Measurements from ENCODE around the gene AGER. TPM values are rescaled to one million over a fixed set of nuclear protein-coding genes. Genes with fewer than 3 reads are reported as not detected.
"Not testable (repeated sequence)": the region's sequence is repeated elsewhere in the genome, so short reads cannot be mapped to it uniquely, and the experiment has no call there.

The AGER gene
- total RNA-seq, 1 donor, result 0.81 TPM

DNA sequence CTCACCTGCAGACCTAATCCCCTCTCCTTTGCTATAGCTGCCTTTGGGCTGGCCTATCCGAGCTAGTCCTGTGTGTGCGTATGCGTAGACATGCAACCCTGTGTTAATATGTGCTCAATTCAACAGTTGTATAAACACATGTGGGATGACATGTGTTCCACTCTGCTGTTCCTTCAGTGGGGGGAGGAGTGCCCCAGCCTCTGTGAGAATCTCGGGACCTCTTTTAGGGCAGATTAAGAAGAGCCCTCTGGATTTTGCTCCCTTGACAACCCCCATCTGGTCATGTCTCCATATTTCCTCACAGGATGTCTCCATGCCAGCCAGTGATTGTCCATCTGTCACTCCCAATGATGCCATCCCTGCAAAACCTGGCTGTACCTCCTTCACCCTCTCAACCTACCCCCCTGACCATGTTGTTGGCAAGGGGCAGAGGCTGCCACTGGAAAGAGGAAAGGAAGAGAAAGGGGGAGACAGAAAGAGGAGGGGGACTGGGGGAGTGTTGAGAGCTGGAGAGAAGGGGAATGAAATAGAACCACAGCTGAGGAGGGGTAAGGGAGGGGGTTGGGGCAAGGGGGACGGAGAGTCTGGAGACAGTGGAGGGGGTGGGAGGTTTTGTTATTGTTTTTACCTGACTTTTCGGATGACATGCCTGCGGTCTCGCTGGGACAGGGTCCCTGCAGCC, 32.7 kb downstream of the AGER start:
- no peak for DNase-seq (ENCODE audit: low read depth in 2 of 3, low spot score in 2 of 3)

DNA sequence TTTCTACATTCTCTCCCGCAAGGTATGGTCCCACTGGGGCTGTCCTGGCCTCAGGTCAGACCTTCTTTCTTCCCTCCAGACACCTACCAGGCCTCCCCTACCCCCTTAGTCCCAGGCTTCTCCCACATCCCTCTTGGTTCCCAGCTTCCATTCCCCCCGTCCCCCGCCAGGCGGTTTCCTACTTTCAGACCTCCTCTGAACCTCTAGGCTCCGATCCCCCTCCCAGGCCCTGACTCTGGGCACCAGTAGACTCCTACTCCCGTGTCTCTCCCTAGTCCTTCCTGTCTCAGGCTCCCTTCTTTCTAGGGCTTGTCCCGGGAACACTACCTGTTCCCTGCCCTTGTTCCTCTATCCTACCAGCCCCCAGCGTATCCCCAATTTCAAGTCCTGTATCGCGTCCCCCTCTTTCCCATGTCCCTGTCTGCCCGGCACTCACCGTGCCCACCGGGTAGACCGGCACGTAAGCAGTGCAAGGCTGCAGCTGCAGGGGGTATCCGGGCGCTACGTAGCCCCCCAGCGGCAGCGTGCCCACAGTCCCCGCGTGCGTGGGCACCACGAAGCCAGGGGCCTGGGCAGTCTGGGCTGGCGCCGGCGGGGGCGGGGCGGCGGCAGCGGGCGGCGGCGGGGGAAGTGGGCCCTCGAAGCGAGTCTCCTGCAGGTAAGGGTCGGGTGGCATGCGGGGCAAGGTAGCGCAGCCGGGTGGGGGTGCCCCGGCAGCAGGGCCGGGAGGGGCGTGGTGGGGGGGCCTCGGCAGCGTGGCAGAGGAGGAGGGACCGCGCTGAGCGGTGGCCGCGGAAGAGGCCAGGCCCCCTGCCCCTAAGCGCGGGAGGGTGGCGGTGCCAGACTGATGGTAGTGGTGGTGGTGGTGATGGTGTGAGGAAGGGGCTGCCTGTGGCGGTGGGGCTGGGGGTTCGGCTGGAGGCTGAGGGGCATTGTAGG, 33.9 kb downstream of the AGER start:
- no peak for DNase-seq (ENCODE audit: low read depth in 2 of 3, low spot score in 2 of 3)

DNA sequence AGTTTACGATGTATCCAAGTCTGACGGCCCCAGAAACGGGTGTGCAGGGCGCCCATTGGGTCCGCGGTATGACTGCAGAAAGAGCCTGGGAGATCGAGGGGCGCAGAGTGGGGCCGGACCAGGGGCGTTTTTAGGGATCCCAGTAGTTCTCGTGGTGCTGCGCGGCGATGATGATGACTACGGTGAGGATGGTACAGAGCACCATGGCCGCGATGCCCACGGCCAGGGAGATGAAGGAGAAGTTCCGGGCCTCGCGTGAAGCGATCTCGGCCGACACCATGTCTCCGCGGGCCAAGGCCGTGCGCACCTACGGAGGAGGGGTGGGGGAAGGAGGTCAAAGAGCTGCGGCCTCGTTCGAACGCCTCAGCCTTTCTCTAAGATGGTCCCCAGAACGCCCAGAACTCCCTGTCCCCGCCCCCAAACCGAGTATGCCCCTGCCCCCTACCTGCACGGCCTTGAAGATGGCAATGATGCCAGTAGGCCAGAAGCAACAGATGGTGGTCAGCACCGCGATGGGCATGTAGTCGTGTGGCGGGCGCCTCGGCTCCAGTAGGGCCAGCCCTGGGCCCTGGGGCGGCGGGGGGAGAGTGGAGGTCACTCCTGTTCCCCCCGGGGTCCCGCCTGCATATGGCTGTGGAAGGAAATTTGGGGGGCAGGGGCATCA, 34.8 kb downstream of the AGER start:
- DNase-seq (ENCODE audit: low read depth in 2 of 3, low spot score in 2 of 3), result no peak

DNA sequence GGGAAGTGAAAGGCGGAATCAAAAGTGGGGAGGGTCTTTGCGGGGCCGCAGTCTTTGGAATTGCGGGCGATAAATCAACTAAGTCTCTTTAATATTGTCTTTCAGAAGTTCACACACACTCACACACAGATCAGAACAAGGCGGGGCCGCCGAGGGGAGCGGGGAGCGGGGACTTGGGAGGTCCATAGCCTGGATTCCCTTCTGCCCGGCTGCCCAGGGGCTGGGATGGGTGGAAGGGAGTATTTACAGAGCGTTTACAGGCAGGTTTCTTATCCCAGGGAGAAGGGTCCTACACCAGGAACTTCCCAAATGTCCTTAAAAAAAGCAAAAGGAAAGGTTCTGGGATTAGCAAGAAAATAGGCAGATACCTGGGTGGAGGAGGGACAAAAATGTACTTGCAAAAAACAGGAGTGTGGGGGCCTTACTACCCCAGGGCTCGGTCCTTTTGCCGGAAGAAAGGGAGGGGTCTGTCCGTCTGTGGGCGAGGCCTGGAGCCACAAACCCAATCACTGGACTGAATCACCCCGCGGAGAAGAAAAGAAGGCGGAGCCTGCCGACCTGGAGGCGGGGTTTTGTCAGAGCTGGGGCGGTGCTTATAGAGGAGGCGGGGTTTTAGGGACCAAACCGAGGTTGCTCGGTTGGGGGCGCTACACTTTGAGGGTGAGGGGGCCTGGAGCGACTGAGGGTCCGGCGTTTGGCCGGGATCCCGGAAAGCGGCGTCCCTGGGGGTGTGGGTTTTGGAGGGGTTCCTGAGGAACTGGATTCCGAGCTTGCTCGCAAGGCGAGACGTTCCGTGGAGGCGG, 35.6 kb downstream of the AGER start:
- DNase-seq (ENCODE audit: low read depth in 2 of 3, low spot score in 2 of 3), result peak in 2 of 3 donors; percentile 85 to 93

DNA sequence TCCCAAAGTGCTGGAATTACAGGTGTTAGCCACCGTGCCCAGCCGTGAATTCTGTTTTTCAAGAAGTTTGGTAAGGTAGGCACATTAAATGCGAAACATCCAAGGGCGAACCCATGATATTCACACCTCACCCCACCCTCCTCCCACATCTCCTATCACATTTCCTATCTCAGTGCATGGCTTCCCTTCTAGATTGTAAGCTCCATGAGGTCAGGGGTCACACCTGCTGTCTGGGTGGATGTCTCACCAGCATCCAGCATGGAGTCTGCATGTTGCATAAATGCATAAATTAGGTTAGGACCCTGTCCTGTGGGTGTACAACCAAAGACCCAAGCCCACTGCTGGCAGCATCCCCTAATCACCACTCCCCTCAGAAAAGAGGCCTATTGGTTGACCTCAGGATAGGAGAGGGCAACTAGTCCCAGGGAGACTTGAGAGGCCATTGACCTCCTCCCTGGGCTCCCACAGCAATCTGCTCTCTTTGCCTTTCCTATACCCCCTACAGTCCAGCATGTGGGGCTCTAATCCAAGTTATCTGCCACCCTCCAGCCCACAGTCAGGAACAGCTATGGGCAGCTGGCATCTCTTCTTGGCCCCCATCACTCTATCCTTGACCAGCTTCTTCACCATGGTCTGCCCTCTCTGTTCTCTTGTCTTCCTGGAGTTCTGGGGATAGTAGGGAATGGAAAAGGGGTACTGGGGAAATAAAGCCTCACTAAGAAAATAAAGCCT, 36.5 kb downstream of the AGER start:
- peak in 1 of 3 donors; percentile 36 for DNase-seq (ENCODE audit: low read depth in 2 of 3, low spot score in 2 of 3)

DNA sequence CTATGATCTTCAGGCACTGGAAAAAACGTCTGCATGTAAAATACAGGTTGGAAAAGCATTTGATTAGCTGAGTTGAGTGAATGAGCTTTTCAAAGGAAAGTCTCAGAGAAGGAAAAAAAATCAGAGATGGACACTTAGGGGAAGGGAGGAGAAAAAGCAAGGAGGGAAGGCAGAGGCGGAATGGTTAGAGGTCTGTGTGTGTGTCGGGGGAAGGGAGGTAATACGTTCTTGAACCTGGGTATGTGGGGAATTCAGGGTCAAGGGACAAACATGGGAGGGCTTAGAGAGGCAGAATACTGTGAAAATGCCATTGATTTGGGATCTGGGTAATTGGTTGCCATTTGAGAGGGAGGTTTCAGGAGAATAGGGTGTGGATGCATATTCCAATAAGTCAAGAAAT, 37.4 kb downstream of the AGER start:
- no peak for DNase-seq (ENCODE audit: low read depth in 2 of 3, low spot score in 2 of 3)

DNA sequence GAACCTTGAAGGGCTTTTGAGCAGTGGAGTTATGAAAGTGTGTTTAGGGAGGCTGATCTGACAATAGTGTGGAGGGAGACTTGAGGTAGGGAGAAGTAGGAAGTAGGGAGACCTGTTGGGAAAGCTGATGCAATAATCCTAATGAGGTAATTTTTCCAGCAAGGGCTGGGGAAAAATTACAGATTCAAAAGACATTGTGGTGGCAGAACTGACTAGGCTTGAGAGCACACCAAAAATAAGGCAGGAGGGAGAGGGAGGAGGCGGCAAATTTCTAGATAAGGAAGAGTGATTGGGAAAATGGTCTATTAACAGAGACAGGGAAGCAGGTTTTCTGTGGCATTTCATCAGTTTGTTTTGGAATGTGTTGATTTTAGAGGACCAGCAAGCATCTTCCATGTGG, 37.8 kb downstream of the AGER start:
- DNase-seq (ENCODE audit: low read depth in 2 of 3, low spot score in 2 of 3), result no peak

DNA sequence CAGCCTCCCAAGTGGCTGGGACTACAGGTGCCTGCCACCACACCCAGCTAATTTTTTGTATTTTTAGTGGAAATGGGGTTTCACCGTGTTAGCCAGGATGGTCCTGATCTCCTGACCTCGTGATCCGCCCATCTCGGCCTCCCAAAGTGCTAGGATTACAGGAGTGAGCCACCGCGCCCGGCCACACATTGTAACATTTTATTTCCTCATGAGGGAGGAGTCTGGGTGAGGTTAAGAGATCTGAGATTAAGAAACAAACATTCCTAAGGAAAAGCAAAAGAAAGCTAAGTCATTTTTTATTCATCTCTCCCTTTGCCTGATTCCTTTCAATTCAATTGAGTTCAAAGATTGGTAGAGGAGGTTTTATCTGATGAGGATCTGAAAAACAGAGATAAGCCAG, 39.8 kb downstream of the AGER start:
- DNase-seq (ENCODE audit: low read depth in 2 of 3, low spot score in 2 of 3), result not testable (repeated sequence)

DNA sequence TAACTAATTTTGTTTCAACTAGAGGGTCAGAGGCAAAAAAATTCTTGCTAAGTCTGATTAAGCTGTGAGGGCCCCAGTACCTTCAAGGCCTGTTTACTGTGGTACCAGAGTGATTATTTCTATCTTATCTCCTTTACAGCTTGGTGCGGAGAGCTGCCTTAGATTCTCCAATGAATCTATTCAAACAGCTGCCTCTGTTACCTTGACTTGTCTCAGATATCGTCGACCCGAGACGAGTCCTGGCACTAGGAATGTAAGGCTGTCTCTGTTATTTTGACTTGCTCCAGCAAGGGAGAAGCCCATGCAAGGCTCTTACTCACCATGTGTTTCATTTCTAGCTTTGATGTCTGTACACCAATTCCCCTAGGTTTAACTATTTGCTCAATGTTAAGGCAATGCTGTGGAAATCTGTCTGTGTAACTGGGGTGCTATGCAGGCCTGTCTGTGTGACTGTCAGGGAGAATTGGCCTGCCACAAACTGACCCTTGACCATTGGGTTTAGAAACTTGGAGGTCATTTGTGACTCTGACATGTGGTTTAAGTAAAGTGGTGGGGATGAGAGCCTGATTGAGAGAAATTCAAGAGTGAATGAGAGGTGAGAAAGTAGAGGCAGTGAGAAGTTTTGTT, 43.5 kb downstream of the AGER start:
- DNase-seq (ENCODE audit: low read depth in 2 of 3, low spot score in 2 of 3), result no peak

DNA sequence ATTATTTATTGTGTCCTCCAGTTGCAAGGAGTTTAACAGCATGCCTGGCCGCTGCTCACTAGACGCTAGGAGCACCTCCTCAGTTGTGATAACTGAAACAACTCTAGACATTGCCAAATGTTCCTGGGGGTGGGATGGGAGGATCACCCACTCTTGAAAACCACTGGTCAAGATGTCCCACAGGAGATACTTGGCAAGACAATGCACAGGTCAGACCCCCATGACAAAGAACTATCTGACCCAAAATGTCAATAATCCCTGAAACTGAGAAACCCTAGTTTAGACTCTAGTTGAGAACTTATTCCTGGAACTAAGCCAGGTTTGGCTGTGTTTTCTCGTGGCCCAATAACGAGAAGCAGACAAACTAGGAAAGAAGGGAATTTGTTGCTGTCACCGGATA, 44.5 kb downstream of the AGER start:
- no peak for DNase-seq (ENCODE audit: low read depth in 2 of 3, low spot score in 2 of 3)

DNA sequence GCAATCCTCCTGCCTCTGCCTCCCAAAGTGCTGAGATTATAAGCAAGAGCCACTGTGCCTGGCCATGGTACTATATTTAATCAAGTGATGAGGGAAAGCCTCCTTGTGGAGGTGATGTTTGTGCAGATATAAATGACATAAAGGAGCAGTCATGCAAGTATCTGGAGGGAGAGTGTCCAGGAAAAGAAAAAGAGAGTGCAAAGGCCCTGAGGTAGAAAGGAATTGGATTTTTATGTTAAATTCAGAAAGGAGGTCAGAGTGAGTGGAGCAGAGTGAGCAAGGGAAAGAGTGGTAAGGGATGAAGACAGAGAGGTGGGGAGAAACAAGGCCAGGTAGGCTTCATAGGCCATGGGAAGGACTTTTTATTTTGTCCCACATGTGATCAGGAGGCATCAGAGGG, 46.6 kb downstream of the AGER start:
- no peak for DNase-seq (ENCODE audit: low read depth in 2 of 3, low spot score in 2 of 3)

DNA sequence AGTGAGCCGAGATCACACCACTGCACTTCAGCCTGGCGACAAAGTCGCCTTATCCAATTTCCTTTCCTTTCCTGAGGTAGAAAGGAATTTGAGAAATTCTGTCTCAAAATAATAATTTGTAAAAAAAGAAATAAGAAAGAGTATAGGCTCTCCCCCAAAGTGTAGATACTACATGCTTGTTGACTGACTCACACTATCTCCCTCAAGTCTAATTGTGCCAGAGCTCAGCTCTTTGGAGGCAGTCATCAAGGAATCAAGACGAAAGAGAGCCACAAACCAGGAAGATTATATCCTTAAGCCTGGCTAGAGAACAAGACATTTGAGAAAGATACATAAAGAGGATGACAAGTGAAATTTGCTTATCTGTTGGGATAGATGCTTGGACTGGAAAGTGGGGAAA, 50.3 kb downstream of the AGER start:
- no peak for DNase-seq (ENCODE audit: low read depth in 2 of 3, low spot score in 2 of 3)

DNA sequence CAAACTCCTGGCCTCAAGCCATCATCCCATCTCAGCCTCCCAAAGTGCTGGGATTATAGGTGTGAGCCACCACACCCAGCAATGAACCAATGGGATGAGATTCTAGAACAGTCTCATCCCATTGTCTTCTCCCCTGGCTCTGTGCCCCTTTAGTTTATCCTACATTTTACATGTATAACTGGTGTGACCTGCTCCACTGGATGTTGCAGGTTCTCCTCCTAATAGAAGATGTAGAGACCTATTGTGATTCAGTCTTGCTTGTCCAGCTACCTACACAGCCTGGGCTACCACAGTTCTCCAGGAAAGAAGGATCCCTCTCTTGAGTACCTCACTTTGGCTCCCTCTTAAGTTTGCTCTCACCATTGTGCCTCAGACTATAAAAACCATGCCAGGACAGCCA, 51.9 kb downstream of the AGER start:
- DNase-seq (ENCODE audit: low read depth in 2 of 3, low spot score in 2 of 3), result no peak

DNA sequence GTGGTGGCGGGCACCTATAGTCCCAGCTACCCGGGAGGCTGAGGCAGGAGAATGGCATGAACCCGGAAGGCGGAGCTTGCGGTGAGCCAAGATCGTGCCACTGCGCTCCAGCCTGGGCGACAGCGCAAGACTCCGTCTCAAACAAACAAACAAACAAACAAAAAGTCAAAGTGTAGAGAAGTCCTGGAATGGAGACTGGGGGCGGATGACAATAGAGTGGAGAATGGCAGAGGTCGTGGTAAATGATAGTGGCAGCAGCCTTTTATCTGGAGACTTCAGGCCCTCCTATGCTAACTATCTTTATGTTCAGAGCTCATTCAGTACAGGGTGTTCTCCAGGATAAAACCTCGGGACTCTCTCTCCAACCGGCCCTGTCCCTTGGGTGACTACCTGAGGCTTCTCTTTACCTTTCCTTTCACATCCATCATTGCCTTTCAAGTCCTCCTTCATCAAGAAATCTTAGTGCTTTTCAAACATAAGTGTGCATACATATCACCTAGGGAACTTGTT, 52.6 kb downstream of the AGER start:
- DNase-seq (ENCODE audit: low read depth in 2 of 3, low spot score in 2 of 3), result peak in 1 of 3 donors; percentile 39

Small RNA genes lying within 50 kb of the gene (small RNA-seq; reads per million reads assigned to genes)
- not detected for gene AL662884.1
- not detected for gene MIR6833

Other genes with a start within 250 kb of the AGER start
- 0.54 TPM for gene CFB, start 238.2 kb downstream of the AGER start, total RNA-seq
- 44.7 TPM for gene NELFE, start 225.3 kb downstream of the AGER start, total RNA-seq
- 62.7 TPM for gene SKIC2, start 225.1 kb downstream of the AGER start, total RNA-seq
- gene DXO, start 212.1 kb downstream of the AGER start, total RNA-seq, result 36.4 TPM
- 5.9 TPM for gene C4A, start 202.2 kb downstream of the AGER start, total RNA-seq
- 4.6 TPM for gene C4B, start 169.5 kb downstream of the AGER start, total RNA-seq
- gene CYP21A2, start 145.8 kb downstream of the AGER start, total RNA-seq, result 0.27 TPM
- 1.1 TPM for gene TNXB, start 74.9 kb downstream of the AGER start, total RNA-seq
- gene ATF6B, start 56.0 kb downstream of the AGER start, total RNA-seq, result 49.8 TPM
- 4.0 TPM for gene FKBPL, start 54.0 kb downstream of the AGER start, total RNA-seq
- gene PRRT1, start 32.3 kb downstream of the AGER start, total RNA-seq, result 0.27 TPM
- gene PPT2, start 30.1 kb downstream of the AGER start, total RNA-seq, result 30.2 TPM
- gene EGFL8, start 19.7 kb downstream of the AGER start, total RNA-seq, result 5.1 TPM
- gene AGPAT1, start 8.2 kb downstream of the AGER start, total RNA-seq, result 41.7 TPM
- gene RNF5, start 5.8 kb downstream of the AGER start, total RNA-seq, result 29.1 TPM
- gene PBX2, start 5.9 kb upstream of the AGER start, total RNA-seq, result 75.9 TPM
- gene GPSM3, start 8.4 kb upstream of the AGER start, total RNA-seq, result 58.7 TPM
- 3.5 TPM for gene NOTCH4, start 39.8 kb upstream of the AGER start, total RNA-seq
- not detected for gene TSBP1, start 187.7 kb upstream of the AGER start, total RNA-seq
- gene BTNL2, start 222.9 kb upstream of the AGER start, total RNA-seq, result not detected

Measured in hematopoietic multipotent progenitor cell (in vitro differentiated cells).